ENCODE results near the gene AFDN. TPM values are rescaled to one million over a fixed set of nuclear protein-coding genes. Genes with fewer than 3 reads are reported as not detected.

AFDN gene
- total RNA-seq, 4 donors from 2014 or later, result 66.9 to 88.0 (median 75.3) TPM

DNA sequence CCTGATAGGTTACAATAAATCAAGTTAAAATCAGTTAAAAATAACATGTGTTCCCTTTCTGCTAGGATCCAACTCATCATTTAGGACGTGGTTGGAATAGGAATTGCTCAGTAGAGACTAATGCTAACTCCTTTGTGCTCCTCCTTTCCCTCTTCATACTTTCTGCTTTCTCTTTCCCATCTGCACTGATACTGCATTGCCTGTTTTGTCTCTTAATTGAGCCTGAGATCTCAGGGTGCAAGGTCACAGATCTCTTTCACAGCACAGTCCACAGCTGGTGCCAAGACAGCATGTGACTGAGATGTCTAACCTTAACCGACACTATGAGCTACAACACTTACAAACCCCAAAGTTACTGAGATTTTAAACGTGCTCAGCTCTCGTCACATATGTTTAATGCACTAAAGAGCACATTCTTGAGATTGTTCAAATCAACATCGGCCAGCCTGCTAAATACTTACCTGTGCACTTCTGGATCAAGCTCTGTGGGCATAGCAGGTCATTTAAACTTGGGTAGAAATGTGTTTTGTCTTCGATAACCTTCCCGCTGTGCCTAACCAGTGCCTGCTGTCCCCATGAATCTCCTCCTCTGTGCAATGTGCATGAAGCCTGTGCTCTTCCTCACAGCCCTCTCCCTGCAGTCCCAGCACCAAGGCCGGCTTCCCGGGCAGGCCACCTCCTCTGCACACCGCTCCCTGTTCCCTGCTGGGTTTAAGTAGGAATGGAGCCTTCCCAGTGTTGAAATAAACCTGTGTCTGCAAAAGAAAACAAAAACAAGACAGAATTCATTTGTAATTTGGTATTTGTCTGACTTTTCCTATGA, 39.6 kb upstream of the AFDN start:
- no peak overlapping the region for H3K27ac ChIP-seq (replicated peaks in 1 of 4)
- no peaks in the 10 kb centered on the region for H3K36me3 ChIP-seq
- H3K27me3 ChIP-seq, result no peaks in the 10 kb centered on the region
- no peak overlapping the region for H3K4me3 ChIP-seq
- no peak for TF ChIP-seq POLR2AphosphoS5 (IDR thresholded peaks at IDR 0.05)
- no peak for TF ChIP-seq POLR2A (IDR thresholded peaks at IDR 0.05; ENCODE audit: low read depth)
- no peak for TF ChIP-seq EP300 (IDR thresholded peaks at IDR 0.05)
- TF ChIP-seq CTCF (IDR thresholded peaks at IDR 0.05), result no peak
- no peak for DNase-seq (ENCODE audit: extremely low spot score)
- 79% methylated on average over 10 of the region's 10 CpGs for WGBS
- H3K4me1 ChIP-seq, result peaks cover 0 to 5% (median 4%) of the 10 kb centered on the region in 4 donors
- no peaks in the 10 kb centered on the region for H3K9me3 ChIP-seq
- intact Hi-C loops (cut with DNase I), result no loop called here

DNA sequence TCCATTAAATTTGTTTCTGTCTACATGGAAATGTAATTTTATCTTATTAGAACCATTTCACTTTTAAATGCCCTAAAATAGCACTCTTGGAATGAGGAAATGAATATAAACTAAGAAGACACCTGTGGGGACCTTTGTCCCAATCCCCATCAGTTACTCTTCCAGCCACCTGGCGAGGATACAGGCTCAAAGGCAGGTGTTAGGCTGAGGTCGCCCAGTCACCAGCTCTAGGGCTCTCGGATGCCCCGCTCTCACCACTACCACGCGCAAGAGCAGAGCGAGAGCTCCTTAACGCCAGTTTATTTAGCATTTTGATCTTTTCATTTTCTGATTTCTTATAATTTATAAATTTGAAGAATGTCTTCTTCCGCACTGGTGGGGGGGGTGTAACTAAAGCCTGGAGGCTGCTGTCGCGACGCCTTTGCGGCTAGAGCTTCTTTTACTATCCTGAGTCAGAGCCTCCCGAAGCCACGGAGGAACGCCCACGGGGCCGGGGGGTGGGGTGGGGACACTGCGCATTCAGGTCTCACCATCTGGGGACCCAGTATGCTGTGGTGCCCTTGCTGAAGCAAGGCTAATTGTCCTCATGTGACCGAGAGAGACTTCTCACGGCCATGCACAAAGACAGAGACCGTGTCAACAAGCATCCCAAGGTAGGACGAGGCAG, 38.7 kb upstream of the AFDN start:
- H3K36me3 ChIP-seq, result no peaks in the 10 kb centered on the region
- peaks cover 0 to 5% (median 4%) of the 10 kb centered on the region in 4 donors for H3K4me1 ChIP-seq
- no peak overlapping the region for H3K4me3 ChIP-seq
- H3K27me3 ChIP-seq, result no peaks in the 10 kb centered on the region
- no peak for DNase-seq (ENCODE audit: extremely low spot score)
- TF ChIP-seq CTCF (IDR thresholded peaks at IDR 0.05) (no peak), POLR2AphosphoS5 (IDR thresholded peaks at IDR 0.05) (no peak), EP300 (IDR thresholded peaks at IDR 0.05) (no peak), POLR2A (IDR thresholded peaks at IDR 0.05; ENCODE audit: low read depth) (no peak)
- H3K9me3 ChIP-seq, result no peaks in the 10 kb centered on the region
- WGBS, result 94% methylated on average over 23 of the region's 23 CpGs
- H3K27ac ChIP-seq (replicated peaks in 1 of 4), result no peak overlapping the region
- intact Hi-C loops (cut with DNase I), result no loop called here

DNA sequence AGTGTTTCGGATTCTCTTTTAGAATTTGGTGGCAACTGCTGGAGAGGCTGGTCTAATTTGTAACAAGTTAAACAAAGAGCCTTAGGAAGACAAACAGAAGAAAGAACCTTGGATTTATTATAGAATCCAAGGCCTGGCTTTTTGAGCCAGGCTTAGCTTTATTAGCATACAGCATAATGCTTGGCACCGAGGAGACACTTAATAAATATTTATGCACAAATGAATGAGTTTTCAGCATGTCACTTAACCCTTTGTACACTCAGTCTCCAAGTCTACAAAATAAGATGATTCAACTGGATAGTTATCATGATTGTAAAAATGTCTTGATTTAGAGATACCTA, 38.2 kb upstream of the AFDN start:
- DNase-seq (ENCODE audit: extremely low spot score), result no peak
- H3K4me3 ChIP-seq, result no peak overlapping the region
- peaks cover 0 to 5% (median 4%) of the 10 kb centered on the region in 4 donors for H3K4me1 ChIP-seq
- intact Hi-C loops (cut with DNase I), result no loop called here
- H3K27ac ChIP-seq (replicated peaks in 1 of 4), result no peak overlapping the region
- 73% methylated on average over 2 of the region's 2 CpGs for WGBS
- TF ChIP-seq POLR2A (IDR thresholded peaks at IDR 0.05; ENCODE audit: low read depth), result no peak
- TF ChIP-seq EP300 (IDR thresholded peaks at IDR 0.05), result no peak
- H3K9me3 ChIP-seq, result no peaks in the 10 kb centered on the region
- no peaks in the 10 kb centered on the region for H3K27me3 ChIP-seq
- H3K36me3 ChIP-seq, result no peaks in the 10 kb centered on the region

- no peak overlapping the region for H3K27ac ChIP-seq (replicated peaks in 1 of 4)
Measured at GRCh38 chr6:167789358-167789757, 37.4 kb upstream of the AFDN start.

More at GRCh38 chr6:167789358-167789757, 37.4 kb upstream of the AFDN start:
- 84% methylated on average over 6 of the region's 6 CpGs for WGBS
- DNase-seq (ENCODE audit: extremely low spot score), result peak; percentile 79
- peaks cover 0 to 5% (median 4%) of the 10 kb centered on the region in 4 donors for H3K4me1 ChIP-seq
- no peak overlapping the region for H3K4me3 ChIP-seq
- H3K36me3 ChIP-seq, result no peaks in the 10 kb centered on the region
- TF ChIP-seq EP300 (IDR thresholded peaks at IDR 0.05), result no peak
- no peak for TF ChIP-seq CTCF (IDR thresholded peaks at IDR 0.05)
- no peak for TF ChIP-seq POLR2AphosphoS5 (IDR thresholded peaks at IDR 0.05)
- no peak for TF ChIP-seq POLR2A (IDR thresholded peaks at IDR 0.05; ENCODE audit: low read depth)
- intact Hi-C loops (cut with DNase I), result no loop called here
- H3K27me3 ChIP-seq, result peaks cover 0 to 3% (median 0%) of the 10 kb centered on the region in 4 donors
- H3K9me3 ChIP-seq, result no peaks in the 10 kb centered on the region
